DND-41 (cell line): ENCODE data around the gene LGALS7B.

Experiments used
- EZH2 ChIP-seq: IDR thresholded peaks from 3 replicates; pipeline ENCODE4 v1.6.1; 2012; ENCODE audit warnings: borderline replicate concordance, low read depth, mild to moderate bottlenecking, moderate library complexity, low read length, inconsistent platforms; ENCODE audit not compliant: severe bottlenecking
- TF ChIP-seq, protein P1 (sequence below): IDR thresholded peaks from 2 replicates; pipeline ENCODE4 v1.5.1; 2012; ENCODE audit warnings: borderline replicate concordance, low read length, moderate library complexity, mild to moderate bottlenecking; ENCODE audit not compliant: poor library complexity, severe bottlenecking; ENCODE audit errors: extremely low read depth

DNA sequence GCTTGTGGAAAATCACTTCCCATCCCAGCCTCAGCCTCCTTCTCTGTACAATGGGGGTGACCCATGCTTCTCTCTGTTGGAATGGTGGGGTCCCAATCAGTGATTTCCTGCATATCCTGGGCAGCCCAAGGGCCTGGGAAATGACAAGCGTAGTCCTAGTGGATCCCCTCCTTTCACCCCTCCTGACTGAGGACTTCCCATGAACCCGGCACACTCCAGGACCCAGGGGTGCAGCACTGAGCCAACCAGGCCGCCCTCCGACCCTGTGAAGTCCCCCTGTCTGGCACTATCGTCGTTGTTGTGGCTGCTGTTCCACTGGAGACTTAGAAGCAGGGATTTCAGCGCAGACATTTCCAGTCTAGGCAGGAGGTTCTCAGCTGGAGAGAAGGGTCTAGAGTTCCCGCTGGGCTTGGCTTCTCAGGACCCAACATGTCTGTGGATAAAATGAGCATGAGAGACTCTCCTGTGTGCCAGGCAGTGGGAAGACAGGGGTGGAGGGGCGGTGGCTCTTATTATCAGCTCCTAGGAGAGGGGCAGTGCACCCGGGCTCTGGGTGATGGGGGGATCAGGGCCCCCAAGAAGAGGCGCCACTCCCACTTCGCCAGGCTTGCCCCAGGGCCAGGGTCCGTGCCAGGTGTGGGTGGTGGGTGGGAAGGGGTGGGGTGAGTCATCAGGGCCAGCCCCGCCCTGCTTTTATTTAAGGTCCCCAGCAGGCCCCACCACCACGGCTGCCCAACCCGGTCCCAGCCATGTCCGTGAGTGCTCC lies at the start of gene LGALS7B:
- TF ChIP-seq, protein P1, sequence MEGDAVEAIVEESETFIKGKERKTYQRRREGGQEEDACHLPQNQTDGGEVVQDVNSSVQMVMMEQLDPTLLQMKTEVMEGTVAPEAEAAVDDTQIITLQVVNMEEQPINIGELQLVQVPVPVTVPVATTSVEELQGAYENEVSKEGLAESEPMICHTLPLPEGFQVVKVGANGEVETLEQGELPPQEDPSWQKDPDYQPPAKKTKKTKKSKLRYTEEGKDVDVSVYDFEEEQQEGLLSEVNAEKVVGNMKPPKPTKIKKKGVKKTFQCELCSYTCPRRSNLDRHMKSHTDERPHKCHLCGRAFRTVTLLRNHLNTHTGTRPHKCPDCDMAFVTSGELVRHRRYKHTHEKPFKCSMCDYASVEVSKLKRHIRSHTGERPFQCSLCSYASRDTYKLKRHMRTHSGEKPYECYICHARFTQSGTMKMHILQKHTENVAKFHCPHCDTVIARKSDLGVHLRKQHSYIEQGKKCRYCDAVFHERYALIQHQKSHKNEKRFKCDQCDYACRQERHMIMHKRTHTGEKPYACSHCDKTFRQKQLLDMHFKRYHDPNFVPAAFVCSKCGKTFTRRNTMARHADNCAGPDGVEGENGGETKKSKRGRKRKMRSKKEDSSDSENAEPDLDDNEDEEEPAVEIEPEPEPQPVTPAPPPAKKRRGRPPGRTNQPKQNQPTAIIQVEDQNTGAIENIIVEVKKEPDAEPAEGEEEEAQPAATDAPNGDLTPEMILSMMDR: no peak
- TF ChIP-seq EZH2: no peak
